ENCODE data around the gene CDYL2. TPM values are rescaled to one million over a fixed set of nuclear protein-coding genes. Genes with fewer than 3 reads are reported as not detected.

CDYL2 gene
- polyA plus RNA-seq, 1 donor from 2014 or later, result 2.6 TPM

DNA sequence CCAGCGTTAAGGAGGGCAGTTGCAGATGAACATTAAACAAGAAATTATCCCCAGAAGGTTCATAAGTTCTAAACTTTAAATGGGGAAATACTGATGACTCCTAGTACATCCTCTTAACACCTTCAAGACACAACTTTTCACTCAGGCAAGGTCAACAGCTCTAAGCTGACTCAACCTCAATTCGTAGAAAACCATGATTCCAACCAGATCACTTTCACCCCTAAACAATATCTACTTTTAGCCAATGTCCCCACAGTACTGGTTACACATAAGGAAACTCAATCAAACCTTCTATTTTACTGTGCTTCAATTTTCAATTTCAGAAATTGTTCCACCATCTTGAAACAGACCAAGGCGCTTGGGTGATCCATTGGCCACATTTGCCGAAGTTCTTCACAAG lies 2.3 kb downstream of the CDYL2 start:
- Histone ChIP-seq H3K27ac (ENCODE audit: low read length) (no peak overlapping the region), H3K79me2 (replicated peaks; ENCODE audit: insufficient read depth, low read length) (no peaks in the 10 kb centered on the region), H3K9me3 (ENCODE audit: low read length) (no peaks in the 10 kb centered on the region), H3K36me3 (ENCODE audit: insufficient read depth, low read length) (no peaks in the 10 kb centered on the region), H3K9ac (ENCODE audit: low read length) (no peak overlapping the region), H3K4me2 (ENCODE audit: low read length) (no peak overlapping the region), H3K27me3 (ENCODE audit: insufficient read depth, low read depth, low read length) (peaks cover 5% of the 10 kb centered on the region), H3K4me3 (ENCODE audit: low read length) (no peak overlapping the region), H3K9me2 (ENCODE audit: insufficient read depth, low read length) (no peaks in the 10 kb centered on the region), H2AFZ (ENCODE audit: low read depth, low read length) (no peak overlapping the region), H4K20me1 (ENCODE audit: insufficient read depth) (no peaks in the 10 kb centered on the region), H3F3A (ENCODE audit: insufficient read depth, low read length, poor library complexity, severe bottlenecking) (no peaks in the 10 kb centered on the region)
- TF ChIP-seq SMC3 (conservative IDR thresholded peaks at IDR 0.05; ENCODE audit: poor library complexity) (no peak), EZH2 (IDR thresholded peaks at IDR 0.05; ENCODE audit: borderline replicate concordance, insufficient read depth, low read length, poor library complexity, severe bottlenecking) (no peak), TAF1 (IDR thresholded peaks at IDR 0.05; ENCODE audit: low read depth) (no peak), CTCF (IDR thresholded peaks at IDR 0.05; ENCODE audit: poor library complexity, severe bottlenecking) (no peak), POLR2AphosphoS5 (IDR thresholded peaks at IDR 0.05) (no peak), EP300 (conservative IDR thresholded peaks at IDR 0.05; ENCODE audit: poor library complexity, severe bottlenecking) (no peak), RAD21 (conservative IDR thresholded peaks at IDR 0.05) (no peak), MXI1 (conservative IDR thresholded peaks at IDR 0.05; ENCODE audit: poor library complexity, severe bottlenecking) (no peak)
- TF ChIP-seq, protein P1, sequence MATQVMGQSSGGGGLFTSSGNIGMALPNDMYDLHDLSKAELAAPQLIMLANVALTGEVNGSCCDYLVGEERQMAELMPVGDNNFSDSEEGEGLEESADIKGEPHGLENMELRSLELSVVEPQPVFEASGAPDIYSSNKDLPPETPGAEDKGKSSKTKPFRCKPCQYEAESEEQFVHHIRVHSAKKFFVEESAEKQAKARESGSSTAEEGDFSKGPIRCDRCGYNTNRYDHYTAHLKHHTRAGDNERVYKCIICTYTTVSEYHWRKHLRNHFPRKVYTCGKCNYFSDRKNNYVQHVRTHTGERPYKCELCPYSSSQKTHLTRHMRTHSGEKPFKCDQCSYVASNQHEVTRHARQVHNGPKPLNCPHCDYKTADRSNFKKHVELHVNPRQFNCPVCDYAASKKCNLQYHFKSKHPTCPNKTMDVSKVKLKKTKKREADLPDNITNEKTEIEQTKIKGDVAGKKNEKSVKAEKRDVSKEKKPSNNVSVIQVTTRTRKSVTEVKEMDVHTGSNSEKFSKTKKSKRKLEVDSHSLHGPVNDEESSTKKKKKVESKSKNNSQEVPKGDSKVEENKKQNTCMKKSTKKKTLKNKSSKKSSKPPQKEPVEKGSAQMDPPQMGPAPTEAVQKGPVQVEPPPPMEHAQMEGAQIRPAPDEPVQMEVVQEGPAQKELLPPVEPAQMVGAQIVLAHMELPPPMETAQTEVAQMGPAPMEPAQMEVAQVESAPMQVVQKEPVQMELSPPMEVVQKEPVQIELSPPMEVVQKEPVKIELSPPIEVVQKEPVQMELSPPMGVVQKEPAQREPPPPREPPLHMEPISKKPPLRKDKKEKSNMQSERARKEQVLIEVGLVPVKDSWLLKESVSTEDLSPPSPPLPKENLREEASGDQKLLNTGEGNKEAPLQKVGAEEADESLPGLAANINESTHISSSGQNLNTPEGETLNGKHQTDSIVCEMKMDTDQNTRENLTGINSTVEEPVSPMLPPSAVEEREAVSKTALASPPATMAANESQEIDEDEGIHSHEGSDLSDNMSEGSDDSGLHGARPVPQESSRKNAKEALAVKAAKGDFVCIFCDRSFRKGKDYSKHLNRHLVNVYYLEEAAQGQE (IDR thresholded peaks at IDR 0.05; ENCODE audit: borderline replicate concordance), result no peak

DNA sequence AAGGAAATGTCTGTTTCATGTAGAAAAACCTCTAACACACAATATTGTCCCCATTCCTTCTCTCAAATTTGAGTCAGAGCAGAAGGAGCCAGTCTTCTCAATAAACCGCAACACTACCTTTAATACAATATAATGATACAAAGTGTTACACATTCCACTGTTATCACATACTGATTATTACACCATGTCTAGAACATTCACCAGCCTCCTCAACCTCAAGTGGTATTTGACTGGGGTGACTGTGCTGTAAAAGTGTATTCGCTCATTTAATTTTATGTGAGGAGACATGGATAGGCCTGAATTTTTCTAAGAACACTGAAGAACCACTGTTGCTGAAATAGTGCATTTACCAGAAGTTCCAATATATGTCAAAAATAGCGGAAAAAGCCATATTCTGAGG lies 10.3 kb downstream of the CDYL2 start:
- H3K9me2 ChIP-seq (ENCODE audit: insufficient read depth, low read length), result no peaks in the 10 kb centered on the region
- H3K9me3 ChIP-seq (ENCODE audit: low read length), result no peaks in the 10 kb centered on the region
- no peak overlapping the region for H3K4me3 ChIP-seq (ENCODE audit: low read length)
- H3F3A ChIP-seq (ENCODE audit: insufficient read depth, low read length, poor library complexity, severe bottlenecking), result no peaks in the 10 kb centered on the region
- no peak for TF ChIP-seq RAD21 (conservative IDR thresholded peaks at IDR 0.05)
- TF ChIP-seq TAF1 (IDR thresholded peaks at IDR 0.05; ENCODE audit: low read depth), result no peak
- TF ChIP-seq EZH2 (IDR thresholded peaks at IDR 0.05; ENCODE audit: borderline replicate concordance, insufficient read depth, low read length, poor library complexity, severe bottlenecking), result no peak
- no peak for TF ChIP-seq POLR2AphosphoS5 (IDR thresholded peaks at IDR 0.05)
- TF ChIP-seq SMC3 (conservative IDR thresholded peaks at IDR 0.05; ENCODE audit: poor library complexity), result no peak
- TF ChIP-seq, protein P1 (IDR thresholded peaks at IDR 0.05; ENCODE audit: borderline replicate concordance), result no peak
- no peak for TF ChIP-seq MXI1 (conservative IDR thresholded peaks at IDR 0.05; ENCODE audit: poor library complexity, severe bottlenecking)
- TF ChIP-seq CTCF (IDR thresholded peaks at IDR 0.05; ENCODE audit: poor library complexity, severe bottlenecking), result no peak
- no peak for TF ChIP-seq EP300 (conservative IDR thresholded peaks at IDR 0.05; ENCODE audit: poor library complexity, severe bottlenecking)
- no peak overlapping the region for H3K9ac ChIP-seq (ENCODE audit: low read length)
- H3K36me3 ChIP-seq (ENCODE audit: insufficient read depth, low read length), result no peaks in the 10 kb centered on the region
- H3K27ac ChIP-seq (ENCODE audit: low read length), result no peak overlapping the region
- no peaks in the 10 kb centered on the region for H3K79me2 ChIP-seq (replicated peaks; ENCODE audit: insufficient read depth, low read length)
- no peaks in the 10 kb centered on the region for H4K20me1 ChIP-seq (ENCODE audit: insufficient read depth)
- no peaks in the 10 kb centered on the region for H3K27me3 ChIP-seq (ENCODE audit: insufficient read depth, low read depth, low read length)
- no peak overlapping the region for H2AFZ ChIP-seq (ENCODE audit: low read depth, low read length)
- H3K4me2 ChIP-seq (ENCODE audit: low read length), result no peak overlapping the region
